GM23248 (cell line): ENCODE data around the gene MAGEB17. TPM values are rescaled to one million over a fixed set of nuclear protein-coding genes. Genes with fewer than 3 reads are reported as not detected.
"Not testable (repeated sequence)": the region's sequence is repeated elsewhere in the genome, so short reads cannot be mapped to it uniquely, and the experiment has no call there.

ENCODE experiments used
- DNase-seq: peaks from one replicate; pipeline ENCODE4 v3.0.0-alpha.2; 2015
- H2AFZ ChIP-seq: fragments of 200-600 bp; sonication (generic); 2 replicates; pipeline ENCODE4 v1.6.1; 2016; ENCODE audit warnings: antibody characterized with exemption
- H3F3A ChIP-seq: fragments of 200-600 bp; sonication (generic); 2 replicates; pipeline ENCODE4 v1.6.1; 2016; ENCODE audit warnings: mild to moderate bottlenecking, antibody characterized with exemption, mixed run types; ENCODE audit not compliant: insufficient read depth
- H3K27ac ChIP-seq: fragments of 200-600 bp; sonication (generic); 2 replicates; pipeline ENCODE4 v1.5.1; 2016; ENCODE audit warnings: mild to moderate bottlenecking
- H3K27me3 ChIP-seq: fragments of 200-600 bp; sonication (generic); replicated peaks from 2 replicates; pipeline ENCODE4 v1.6.1; 2016; ENCODE audit warnings: mild to moderate bottlenecking; ENCODE audit not compliant: insufficient read depth
- H3K36me3 ChIP-seq: fragments of 200-600 bp; sonication (generic); 2 replicates; pipeline ENCODE4 v1.6.1; 2016; ENCODE audit warnings: low read depth, mild to moderate bottlenecking
- H3K4me1 ChIP-seq: fragments of 200-600 bp; sonication (generic); 2 replicates; pipeline ENCODE4 v1.6.1; 2016; ENCODE audit warnings: mild to moderate bottlenecking; ENCODE audit not compliant: insufficient read depth
- H3K4me2 ChIP-seq: fragments of 200-600 bp; sonication (generic); one replicate; pipeline ENCODE4 v1.6.1; 2016; ENCODE audit warnings: mild to moderate bottlenecking; ENCODE audit not compliant: unreplicated experiment
- H3K4me3 ChIP-seq: fragments of 200-600 bp; sonication (generic); 2 replicates; pipeline ENCODE4 v1.5.1; 2016; ENCODE audit warnings: mild to moderate bottlenecking
- H3K79me2 ChIP-seq: fragments of 200-600 bp; sonication (generic); 2 replicates; pipeline ENCODE4 v1.6.1; 2016; ENCODE audit warnings: mild to moderate bottlenecking; ENCODE audit not compliant: insufficient read depth
- H3K9ac ChIP-seq: fragments of 200-600 bp; sonication (generic); 2 replicates; pipeline ENCODE4 v1.6.1; 2016; ENCODE audit warnings: mild to moderate bottlenecking
- H3K9me2 ChIP-seq: fragments of 200-600 bp; sonication (generic); 2 replicates; pipeline ENCODE4 v1.6.1; 2016; ENCODE audit warnings: mixed run types, mild to moderate bottlenecking, moderate library complexity; ENCODE audit not compliant: insufficient read depth
- H3K9me3 ChIP-seq: fragments of 200-600 bp; sonication (generic); one replicate; pipeline ENCODE4 v1.6.1; 2017; ENCODE audit warnings: low read depth
- H4K20me1 ChIP-seq: fragments of 200-600 bp; sonication (generic); 2 replicates; pipeline ENCODE4 v1.6.0; 2016; ENCODE audit not compliant: insufficient read depth
- EZH2 ChIP-seq: fragments of 200-600 bp; sonication (generic); IDR thresholded peaks from 2 replicates; pipeline ENCODE4 v1.6.1; 2018; ENCODE audit warnings: antibody characterized with exemption, mild to moderate bottlenecking; ENCODE audit not compliant: insufficient read depth, poor library complexity, severe bottlenecking
- EZH2phosphoT487 ChIP-seq: fragments of 200-600 bp; sonication (generic); IDR thresholded peaks from 2 replicates; pipeline ENCODE4 v1.6.1; 2018; ENCODE audit warnings: antibody characterized with exemption, moderate library complexity, mild to moderate bottlenecking, low read depth; ENCODE audit not compliant: insufficient read depth
- WGBS, 2 experiments: methylation state at CpG; one replicate each; pipeline ENCODE4 v1.1.6; 2015 to 2017; ENCODE audit warnings: low lambda C conversion rate in 2 of 2, low coverage in 1 of 2; ENCODE audit errors: missing lambda C conversion rate in 2 of 2; 5-methylcytosine and 5-hydroxymethylcytosine counted together
- in situ Hi-C: fragments of 300-500 bp; cut with MboI; formaldehyde crosslinking; loops from 2 replicates; pipeline ENCODE4 v1.15.0; 2020
- polyA plus RNA-seq: library from polyadenylated mRNA; unstranded; fragments of >200 nt; fragmentation: Nextera tagmentation; extraction: Ambion mirVana; gene quantifications from 2 replicates; pipeline ENCODE4 v1.2.1, GENCODE V29; 2016
- total RNA-seq: library from RNA; depleted of rRNA; stranded (reverse); fragments of >200 nt; shearing (Covaris generic); gene quantifications from 2 replicates; pipeline ENCODE4 v1.2.3, GENCODE V29; 2014

The MAGEB17 gene
- total and polyA plus RNA-seq, 2 experiments from 2014 or later = not detected

DNA sequence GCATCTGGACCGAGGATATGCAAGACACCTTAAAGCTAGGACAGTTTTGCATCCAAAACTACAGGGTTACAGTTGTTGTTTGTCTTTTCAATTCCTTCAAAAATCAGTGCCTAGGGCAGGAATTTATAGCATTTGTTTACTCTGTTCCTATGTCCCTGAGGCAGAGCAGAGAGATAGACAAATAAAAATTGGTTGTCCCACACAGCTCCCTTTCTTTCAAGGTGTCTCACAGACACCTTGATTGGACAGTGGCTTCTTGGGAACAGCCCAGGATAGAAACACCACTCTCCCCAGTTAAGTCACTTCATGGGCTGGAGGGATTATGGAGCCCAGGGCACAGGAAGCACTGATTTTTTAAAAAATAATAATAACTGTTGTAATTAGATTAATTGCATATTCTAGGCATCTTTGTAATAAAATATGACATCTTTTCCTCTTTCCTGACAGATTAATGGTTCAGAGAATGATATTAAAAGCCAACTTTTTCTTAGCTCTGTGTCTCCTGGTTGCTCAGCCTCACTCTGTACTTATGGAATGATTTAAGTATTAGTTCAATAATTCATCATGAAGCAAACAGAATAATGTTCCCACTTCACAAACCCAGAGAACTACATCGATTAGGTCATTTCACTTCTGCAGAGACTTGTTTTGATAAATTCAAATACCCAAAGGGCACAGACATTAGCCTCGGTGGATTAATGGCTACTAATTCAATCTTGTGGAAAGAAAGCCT lies 8.2 kb downstream of the MAGEB17 start:
- Histone ChIP-seq H3K9ac (no peak overlapping the region), H4K20me1 (no peaks in the 10 kb centered on the region), H3K4me2 (no peak overlapping the region), H3K4me1 (no peaks in the 10 kb centered on the region), H2AFZ (no peak overlapping the region), H3K9me3 (no peaks in the 10 kb centered on the region), H3K27me3 (no peaks in the 10 kb centered on the region), H3F3A (no peaks in the 10 kb centered on the region), H3K79me2 (no peaks in the 10 kb centered on the region), H3K4me3 (no peak overlapping the region), H3K27ac (no peak overlapping the region), H3K36me3 (no peaks in the 10 kb centered on the region), H3K9me2 (no peaks in the 10 kb centered on the region)
- TF ChIP-seq EZH2 = no peak
- no peak for TF ChIP-seq EZH2phosphoT487
- DNase-seq = no peak
- in situ Hi-C loops = no loop called here
- WGBS, 2 experiments = 84 to 85% methylated on average over 3 of the region's 3 CpGs

DNA sequence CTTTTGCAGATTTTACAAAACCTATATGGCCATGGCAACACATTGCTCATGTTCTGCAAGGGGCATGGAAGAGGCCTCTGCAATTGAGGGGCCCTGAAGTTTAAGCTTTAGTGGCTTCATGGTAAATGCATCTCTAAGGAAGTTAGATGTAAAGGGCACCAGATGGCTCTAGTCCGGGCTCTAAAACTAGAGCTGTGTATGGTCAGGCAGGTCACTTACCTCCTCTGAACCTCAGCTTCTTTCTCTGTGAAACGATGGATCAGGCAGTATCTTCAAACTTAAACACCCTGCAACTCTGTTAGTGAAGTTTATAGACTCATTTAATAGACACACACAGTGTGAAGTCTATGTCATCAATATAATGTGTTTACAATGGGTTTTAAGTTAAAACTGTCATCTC lies 10.0 kb downstream of the MAGEB17 start:
- H3K4me1 ChIP-seq = no peaks in the 10 kb centered on the region
- no peaks in the 10 kb centered on the region for H3K79me2 ChIP-seq
- H3F3A ChIP-seq = no peaks in the 10 kb centered on the region
- H2AFZ ChIP-seq = no peak overlapping the region
- no peak for TF ChIP-seq EZH2
- no peaks in the 10 kb centered on the region for H3K27me3 ChIP-seq
- no peaks in the 10 kb centered on the region for H3K9me2 ChIP-seq
- 43 to 50% methylated on average over 2 of the region's 2 CpGs for WGBS, 2 experiments
- H3K27ac ChIP-seq = no peak overlapping the region
- no peak overlapping the region for H3K4me3 ChIP-seq
- H3K9me3 ChIP-seq = no peaks in the 10 kb centered on the region
- in situ Hi-C loops = no loop called here
- DNase-seq = no peak
- no peaks in the 10 kb centered on the region for H4K20me1 ChIP-seq
- H3K4me2 ChIP-seq = no peak overlapping the region
- H3K9ac ChIP-seq = no peak overlapping the region
- H3K36me3 ChIP-seq = no peaks in the 10 kb centered on the region

DNA sequence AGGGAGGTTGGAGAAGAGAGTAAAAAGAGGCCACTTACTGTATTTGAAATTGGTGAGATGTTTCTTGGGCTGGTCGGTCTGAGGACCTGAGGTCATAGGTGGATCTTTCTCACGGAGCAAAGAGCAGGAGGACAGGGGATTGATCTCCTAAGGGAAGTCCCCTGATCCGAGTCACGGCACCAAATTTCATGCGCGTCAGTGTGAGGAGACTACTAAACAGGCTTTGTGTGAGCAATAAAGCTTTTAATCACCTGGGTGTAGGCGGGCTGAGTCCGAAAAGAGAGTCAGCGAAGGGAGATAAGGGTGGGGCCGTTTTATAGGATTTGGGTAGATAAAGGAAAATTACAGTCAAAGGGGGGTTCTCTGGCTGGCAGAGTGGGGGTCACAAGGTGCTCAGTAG lies 16.6 kb downstream of the MAGEB17 start:
- H3K36me3 ChIP-seq, H4K20me1 ChIP-seq, H3K9me2 ChIP-seq, H3K27ac ChIP-seq, H3K27me3 ChIP-seq, H3K4me3 ChIP-seq, H3K4me2 ChIP-seq, H3K9ac ChIP-seq, H3K9me3 ChIP-seq, DNase-seq, H3K79me2 ChIP-seq, H2AFZ ChIP-seq, in situ Hi-C loops: not testable (repeated sequence)
- peaks cover 16% of the 10 kb centered on the region for H3K4me1 ChIP-seq
- H3F3A ChIP-seq = peaks cover 16% of the 10 kb centered on the region
- WGBS, 2 experiments = 84 to 85% methylated on average over 10 of the region's 10 CpGs

DNA sequence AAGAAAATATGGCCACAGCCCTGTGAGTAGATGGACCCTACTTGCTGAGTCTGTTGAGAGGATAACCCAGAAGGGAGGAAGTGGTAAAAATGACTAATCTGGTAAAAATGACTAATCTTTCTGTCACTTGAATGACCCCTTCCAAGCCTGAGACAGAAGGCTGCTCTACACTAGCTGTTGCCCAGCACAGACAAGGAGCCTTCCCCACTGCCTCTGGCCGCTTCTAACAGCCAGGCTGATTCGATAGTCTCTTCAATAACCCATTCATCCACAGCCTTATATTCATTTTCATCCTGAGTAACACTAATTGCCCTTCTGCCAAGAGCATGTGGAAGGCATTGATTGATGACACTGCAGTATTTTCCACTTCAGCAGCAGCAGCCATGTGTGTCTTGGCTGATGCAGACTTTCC lies 18.4 kb downstream of the MAGEB17 start:
- Histone ChIP-seq H3K27ac (peak overlapping the region; percentile 57), H4K20me1 (no peaks in the 10 kb centered on the region), H3K9me2 (no peaks in the 10 kb centered on the region), H3K9ac (no peak overlapping the region), H3K4me3 (no peak overlapping the region), H3K79me2 (no peaks in the 10 kb centered on the region), H3K9me3 (no peaks in the 10 kb centered on the region), H3K4me1 (peaks cover 16% of the 10 kb centered on the region), H3K27me3 (no peaks in the 10 kb centered on the region), H3F3A (peaks cover 16% of the 10 kb centered on the region), H3K4me2 (peak overlapping the region; percentile 7), H2AFZ (peak overlapping the region; percentile 66; the same call in 1 of the 2 replicates), H3K36me3 (no peaks in the 10 kb centered on the region)
- 0% methylated on average over 2 of the region's 2 CpGs for WGBS, 2 experiments
- TF ChIP-seq EZH2phosphoT487 = no peak
- TF ChIP-seq EZH2 = no peak
- DNase-seq = peak; percentile 80
- in situ Hi-C loops = no loop called here
